Heart right ventricle (tissue), 16 donors: ENCODE data around the gene GNAL. TPM values are rescaled to one million over a fixed set of nuclear protein-coding genes. Genes with fewer than 3 reads are reported as not detected.

ENCODE experiments used
- ATAC-seq, 8 donors: fragments of 200-7000 bp; cut with Tn5 transposase; one replicate each; pipeline ENCODE4 v1.9.1; 2020; ENCODE audit warnings: mild to moderate bottlenecking in 8 of 8, moderate library complexity in 8 of 8, moderate number of reproducible peaks in 1 of 8
- DNase-seq, 2 donors: peaks; one replicate each; pipeline ENCODE4 v3.0.0-alpha.2; 2020
- H3K27ac ChIP-seq, 10 donors: fragments of 200-600 bp; sonication (generic) in 2 of 10; one replicate each; pipeline versions ENCODE4 v1.5.0 to v1.8.0; 2020 to 2022; ENCODE audit warnings: mild to moderate bottlenecking in 3 of 10
- H3K27me3 ChIP-seq, 7 donors: fragments of 200-600 bp; one replicate each; pipeline ENCODE4 v1.8.0; 2021 to 2022; ENCODE audit warnings: mild to moderate bottlenecking in 2 of 7
- H3K36me3 ChIP-seq, 9 donors: fragments of 200-600 bp; sonication (generic) in 1 of 9; one replicate each; pipeline versions ENCODE4 v1.5.0 to v1.8.0; 2020 to 2022; ENCODE audit warnings: mild to moderate bottlenecking in 2 of 9
- H3K4me1 ChIP-seq, 9 donors: fragments of 200-600 bp; sonication (generic) in 1 of 9; one replicate each; pipeline versions ENCODE4 v1.5.0 to v1.8.0; 2020 to 2022; ENCODE audit warnings: mild to moderate bottlenecking in 4 of 9
- H3K4me3 ChIP-seq, 10 donors: fragments of 200-600 bp; sonication (generic) in 2 of 10; one replicate each; pipeline versions ENCODE4 v1.5.0 to v1.8.0; 2020 to 2022; ENCODE audit warnings: mild to moderate bottlenecking in 7 of 10, moderate library complexity in 2 of 10
- H3K9me3 ChIP-seq, 11 donors: fragments of 200-600 bp in 10 of 11; sonication (generic) in 2 of 11; one replicate each; pipeline versions ENCODE4 v1.5.0 to v1.8.0; 2013 to 2022; ENCODE audit warnings: mild to moderate bottlenecking in 2 of 11, control low read depth in 1 of 11, moderate library complexity in 1 of 11
- WGBS, 2 donors: extraction: QIAGEN DNeasy Blood & Tissue Kit; methylation state at CpG; one replicate each; pipeline ENCODE4 v1.1.7; 2013; ENCODE audit warnings: inconsistent platforms in 1 of 2; 5-methylcytosine and 5-hydroxymethylcytosine counted together
- intact Hi-C, 10 donors: fragments of 100-400 bp; cut with DNase I; formaldehyde crosslinking; loops; one replicate each; pipeline versions ENCODE4 v1.11.1 to v1.14.2; 2022
- polyA plus RNA-seq, 2 donors: library from polyadenylated mRNA; stranded (reverse); fragments of 200-250 nt; gene quantifications; one replicate each; pipeline ENCODE4 v1.2.3, GENCODE V29; 2013
- total RNA-seq, 10 donors: library from RNA; stranded (reverse); fragmentation: NEBNext Ultra II Directional in 3 of 10; extraction: Animal tissue kit (Norgen Biotek cat#: 25700) in 3 of 10; gene quantifications; one replicate each; pipeline versions ENCODE4 v1.2.1 to v1.2.4, GENCODE V29; 2021 to 2023
- TF ChIP-seq, protein P1 (sequence below), 9 donors: fragments of 200-600 bp; sonication (generic) in 2 of 9; IDR thresholded peaks; one replicate each; pipeline versions ENCODE4 v1.5.0 to v1.8.0; 2021 to 2022; ENCODE audit warnings: antibody characterized with exemption in 9 of 9, mild to moderate bottlenecking in 5 of 9, moderate library complexity in 1 of 9
- donor health status: Arrhythmogenic right ventricular cardiomyopathy.
- donor health status: ischemic (EF 13 %, LVEDD 7.1; RV severe dilation, severe dysfunction).
- donor health status: healthy with polysubstance abuse.
- donor health status: DM: no; HTN: yes; CAD: no.
- donor health status: DM: no; HTN: no; CAD: no.
- donor health status: ischemic (EF 25% LVEDD 6.9; RV normal size, moderate dysfunction).
- donor health status: ischemic (EF 25% LVEDD 5.7; RV mildly dilated, moderate dysfunction).
- donor health status: healthy.
- donor health status: DM: yes; HTN: yes; CAD: no.
- donor health status: Ischemic cardiomyopathy.
- donor health status: ischemic (EF 35%, LVEDD 5.7; RV mildly dilated, moderate dysfunction).
- donor health status: nonischemic (EF 11% LVEDD 7.7; RV severe dilation, severe dysfunction).
- donor health status: DM: yes; HTN: yes; CAD: no.
- donor health status: PGD.
- donor health status: ischemic (EF 29% LVEDD 5.4; RV normal size, mild dysfunction).
- donor health status: nonischemic (EF 23%, LVEDD 6.1; RV moderate dilation, normal function).

The GNAL gene
- total and polyA plus RNA-seq, 12 donors, result 0.42 to 6.9 (median 1.6) TPM

- no peaks in the 10 kb centered on the region for H3K36me3 ChIP-seq
- no peak overlapping the region for H3K4me3 ChIP-seq
- H3K27me3 ChIP-seq, result peaks cover 0 to 53% (median 24%) of the 10 kb centered on the region in 7 donors
- no peaks in the 10 kb centered on the region for H3K4me1 ChIP-seq
- DNase-seq (no peak), ATAC-seq (no peak)
- intact Hi-C loops, result loop anchor here in 1 of 10 donors (10.0 kb wide), 1 partner anchor 567 kb away; no protein-coding TSS in a partner anchor
- H3K9me3 ChIP-seq, result no peaks in the 10 kb centered on the region
- TF ChIP-seq, protein P1, sequence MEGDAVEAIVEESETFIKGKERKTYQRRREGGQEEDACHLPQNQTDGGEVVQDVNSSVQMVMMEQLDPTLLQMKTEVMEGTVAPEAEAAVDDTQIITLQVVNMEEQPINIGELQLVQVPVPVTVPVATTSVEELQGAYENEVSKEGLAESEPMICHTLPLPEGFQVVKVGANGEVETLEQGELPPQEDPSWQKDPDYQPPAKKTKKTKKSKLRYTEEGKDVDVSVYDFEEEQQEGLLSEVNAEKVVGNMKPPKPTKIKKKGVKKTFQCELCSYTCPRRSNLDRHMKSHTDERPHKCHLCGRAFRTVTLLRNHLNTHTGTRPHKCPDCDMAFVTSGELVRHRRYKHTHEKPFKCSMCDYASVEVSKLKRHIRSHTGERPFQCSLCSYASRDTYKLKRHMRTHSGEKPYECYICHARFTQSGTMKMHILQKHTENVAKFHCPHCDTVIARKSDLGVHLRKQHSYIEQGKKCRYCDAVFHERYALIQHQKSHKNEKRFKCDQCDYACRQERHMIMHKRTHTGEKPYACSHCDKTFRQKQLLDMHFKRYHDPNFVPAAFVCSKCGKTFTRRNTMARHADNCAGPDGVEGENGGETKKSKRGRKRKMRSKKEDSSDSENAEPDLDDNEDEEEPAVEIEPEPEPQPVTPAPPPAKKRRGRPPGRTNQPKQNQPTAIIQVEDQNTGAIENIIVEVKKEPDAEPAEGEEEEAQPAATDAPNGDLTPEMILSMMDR (IDR thresholded peaks at IDR 0.05), result no peak
- H3K27ac ChIP-seq, result no peak overlapping the region
- WGBS, 2 donors, result 81% methylated on average over 6 of the region's 6 CpGs
These were observed 21.5 kb upstream of the GNAL start for GRCh38 chr18:11667578-11667977.

DNA sequence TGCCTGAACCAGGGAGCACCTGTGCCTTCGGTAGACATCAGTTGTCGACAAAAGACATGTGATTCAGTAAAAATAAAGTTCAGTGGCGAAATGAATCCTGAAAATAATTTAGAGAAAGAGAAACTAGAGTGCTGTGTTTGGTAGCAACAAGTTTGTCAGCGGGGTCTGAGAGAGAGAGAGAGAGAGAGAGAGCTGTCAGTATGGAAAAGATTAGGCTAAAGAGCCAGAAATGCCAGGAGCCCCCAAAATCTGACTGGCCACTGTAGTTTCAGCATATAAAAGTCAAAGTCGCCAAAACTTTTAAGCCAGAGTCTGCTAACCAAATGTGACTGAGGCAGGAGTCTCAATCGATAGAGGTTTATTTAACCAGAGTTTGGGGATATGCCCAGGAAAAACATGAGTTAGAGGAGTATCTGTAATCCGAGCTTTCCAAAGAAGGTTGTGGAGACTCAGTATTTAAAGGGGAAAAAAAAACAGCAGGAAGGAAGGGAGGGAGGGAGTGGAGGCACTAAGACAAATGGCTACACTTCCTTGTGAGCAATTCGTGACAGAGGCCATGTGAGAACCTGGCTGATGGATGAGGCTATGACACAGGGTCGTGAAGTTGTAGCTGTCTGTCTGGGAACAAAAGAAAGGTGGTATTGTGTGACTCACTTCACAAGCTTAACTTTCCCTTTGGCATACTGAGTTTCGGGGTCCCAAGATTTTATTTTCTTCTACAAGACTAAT is 20.5 kb upstream of the GNAL start:
- intact Hi-C loops, result loop anchor here in 1 of 10 donors (10.0 kb wide), 1 partner anchor 566 kb away; no protein-coding TSS in a partner anchor
- no peaks in the 10 kb centered on the region for H3K9me3 ChIP-seq
- 62 to 69% methylated on average over 10 of the region's 10 CpGs for WGBS, 2 donors
- TF ChIP-seq, protein P1 (IDR thresholded peaks at IDR 0.05), result no peak
- H3K27me3 ChIP-seq, result peaks cover 0 to 53% (median 22%) of the 10 kb centered on the region in 7 donors
- H3K4me1 ChIP-seq, result no peaks in the 10 kb centered on the region
- no peaks in the 10 kb centered on the region for H3K36me3 ChIP-seq
- DNase-seq (no peak), ATAC-seq (no peak)
- H3K4me3 ChIP-seq, result no peak overlapping the region
- H3K27ac ChIP-seq, result no peak overlapping the region

DNA sequence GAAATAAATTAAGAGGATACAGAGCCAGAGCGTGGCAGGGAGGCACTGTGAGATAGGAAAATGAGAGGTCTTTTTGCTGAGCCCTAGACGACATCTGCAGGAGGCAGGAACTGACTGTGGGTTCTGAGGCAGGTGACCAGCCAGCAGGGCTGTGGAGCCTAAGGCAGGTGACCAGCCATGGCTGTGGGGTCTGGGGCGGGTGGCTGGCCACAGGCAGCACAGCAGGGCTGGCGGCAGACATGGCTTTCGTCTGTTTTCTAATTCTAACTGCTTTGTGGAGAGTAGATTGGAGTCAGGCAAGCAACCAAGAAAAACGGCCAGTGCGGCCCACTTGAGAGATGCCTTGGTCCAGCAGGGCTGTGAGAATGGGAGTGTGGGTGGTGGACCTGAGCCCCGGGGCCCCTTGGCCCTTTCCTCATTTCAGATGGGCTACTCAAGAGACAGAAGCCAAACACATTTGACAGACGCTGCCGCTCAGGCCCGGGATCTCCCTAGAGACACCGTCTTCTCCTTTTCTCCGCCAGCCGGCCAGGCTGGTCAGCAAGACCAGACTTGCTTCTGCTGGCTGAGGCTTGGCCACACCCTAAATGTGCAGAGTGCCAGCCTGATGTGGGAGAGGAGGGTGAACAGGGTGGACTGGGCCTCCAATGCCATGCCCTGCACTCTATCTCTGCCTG is 19.7 kb upstream of the GNAL start:
- peaks cover 0 to 53% (median 27%) of the 10 kb centered on the region in 7 donors for H3K27me3 ChIP-seq
- no peaks in the 10 kb centered on the region for H3K4me1 ChIP-seq
- no peak overlapping the region for H3K27ac ChIP-seq
- intact Hi-C loops, result loop anchor here in 1 of 10 donors (10.0 kb wide), 1 partner anchor 565 kb away; no protein-coding TSS in a partner anchor
- H3K36me3 ChIP-seq, result no peaks in the 10 kb centered on the region
- TF ChIP-seq, protein P1 (IDR thresholded peaks at IDR 0.05), result no peak
- no peaks in the 10 kb centered on the region for H3K9me3 ChIP-seq
- no peak overlapping the region for H3K4me3 ChIP-seq
- no peak for DNase-seq
- WGBS, 2 donors, result 74 to 78% methylated on average over 14 of the region's 14 CpGs
- ATAC-seq, result no peak

DNA sequence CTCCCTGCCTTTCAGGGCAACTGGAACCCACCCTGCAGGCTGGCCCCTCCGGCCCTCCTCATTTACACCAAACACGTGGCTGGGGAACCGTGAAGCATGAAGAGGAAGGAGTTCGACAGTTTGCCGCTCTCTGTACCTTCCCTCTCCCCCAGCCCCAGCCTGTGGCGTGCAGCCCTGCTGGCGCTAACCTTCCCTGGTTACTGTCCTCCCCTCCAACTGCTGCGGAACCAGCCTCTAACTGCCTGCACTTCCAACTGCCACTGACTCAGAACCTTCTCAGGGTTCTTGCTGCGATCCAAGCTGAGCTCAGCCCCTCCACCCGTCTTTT is 19.2 kb upstream of the GNAL start:
- no peak for DNase-seq
- H3K27me3 ChIP-seq, result peaks cover 0 to 55% (median 27%) of the 10 kb centered on the region in 7 donors
- WGBS, 2 donors, result 81 to 87% methylated on average over 10 of the region's 10 CpGs

More for the DNA sequence above, 19.2 kb upstream of the GNAL start:
- intact Hi-C loops, result loop anchor here in 1 of 10 donors (10.0 kb wide), 1 partner anchor 565 kb away; no protein-coding TSS in a partner anchor
- Histone ChIP-seq H3K36me3 (no peaks in the 10 kb centered on the region), H3K9me3 (no peaks in the 10 kb centered on the region), H3K4me1 (no peaks in the 10 kb centered on the region), H3K27ac (no peak overlapping the region), H3K4me3 (no peak overlapping the region)
- no peak for ATAC-seq
- TF ChIP-seq, protein P1 (IDR thresholded peaks at IDR 0.05), result no peak
